Smooth muscle cell (in vitro differentiated cells): ENCODE data around the gene SLC48A1. TPM values are rescaled to one million over a fixed set of nuclear protein-coding genes. Genes with fewer than 3 reads are reported as not detected.

Experiments
- DNase-seq: peaks from one replicate; lab custom pipeline; 2025; ENCODE audit not compliant: unreplicated experiment; lab: John Stamatoyannopoulos, UW
- H2AFZ ChIP-seq: fragments of 200-600 bp; sonication (generic); 2 replicates; pipeline ENCODE4 v1.6.0; 2016; ENCODE audit warnings: antibody characterized with exemption, low read depth, mild to moderate bottlenecking
- H3F3A ChIP-seq: fragments of 200-600 bp; sonication (generic); 2 replicates; pipeline ENCODE4 v1.6.0; 2017; ENCODE audit warnings: antibody characterized with exemption, low read depth
- H3K27ac ChIP-seq: fragments of 200-600 bp; sonication (generic); 2 replicates; pipeline ENCODE4 v1.5.1; 2016; ENCODE audit warnings: low read depth, mild to moderate bottlenecking
- H3K27me3 ChIP-seq: fragments of 200-600 bp; sonication (generic); 2 replicates; pipeline ENCODE4 v1.6.1; 2016; ENCODE audit warnings: low read depth, mild to moderate bottlenecking
- H3K36me3 ChIP-seq: fragments of 200-600 bp; sonication (generic); 2 replicates; pipeline ENCODE4 v1.5.1; 2016; ENCODE audit warnings: low read depth
- H3K4me1 ChIP-seq: fragments of 200-600 bp; sonication (generic); 2 replicates; pipeline ENCODE4 v1.5.1; 2016; ENCODE audit warnings: low read depth
- H3K4me2 ChIP-seq: fragments of 200-600 bp; sonication (generic); 2 replicates; pipeline ENCODE4 v1.6.0; 2016; ENCODE audit warnings: mild to moderate bottlenecking
- H3K4me3 ChIP-seq: fragments of 200-600 bp; sonication (generic); 2 replicates; pipeline ENCODE4 v1.5.1; 2016; ENCODE audit warnings: mild to moderate bottlenecking
- H3K79me2 ChIP-seq: fragments of 200-600 bp; sonication (generic); 2 replicates; pipeline ENCODE4 v1.6.0; 2016; ENCODE audit warnings: low read depth, mild to moderate bottlenecking
- H3K9ac ChIP-seq: fragments of 200-600 bp; sonication (generic); 2 replicates; pipeline ENCODE4 v1.6.0; 2016; ENCODE audit warnings: low read depth
- H3K9me3 ChIP-seq: fragments of 200-600 bp; sonication (generic); replicated peaks from 2 replicates; pipeline ENCODE4 v1.5.1; 2016; ENCODE audit warnings: low read depth
- H4K20me1 ChIP-seq: fragments of 200-600 bp; sonication (generic); 2 replicates; pipeline ENCODE4 v1.6.0; 2016; ENCODE audit warnings: low read depth
- WGBS: methylation state at CpG from one replicate; pipeline ENCODE4 v1.1.7; 2016; ENCODE audit warnings: low lambda C conversion rate; 5-methylcytosine and 5-hydroxymethylcytosine counted together
- polyA plus RNA-seq: library from polyadenylated mRNA; unstranded; fragments of >200 nt; fragmentation: Nextera tagmentation; extraction: Ambion mirVana; gene quantifications from 2 replicates; pipeline ENCODE4 v1.2.1, GENCODE V29; 2016
- total RNA-seq: library from RNA; depleted of rRNA; stranded (reverse); fragments of >200 nt; gene quantifications from 2 replicates; pipeline ENCODE4 v1.2.3, GENCODE V29; 2014
- TF ChIP-seq, protein P1 (sequence below): fragments of 200-600 bp; sonication (generic); IDR thresholded peaks from 2 replicates; pipeline ENCODE4 v1.5.1; 2017; ENCODE audit warnings: borderline replicate concordance, mild to moderate bottlenecking, antibody characterized with exemption; ENCODE audit not compliant: insufficient read depth, poor library complexity, severe bottlenecking

Gene SLC48A1
- total RNA-seq (2.4 and 11.4 TPM in 2 replicates), polyA plus RNA-seq (6.2 and 8.6 TPM in 2 replicates)

DNA sequence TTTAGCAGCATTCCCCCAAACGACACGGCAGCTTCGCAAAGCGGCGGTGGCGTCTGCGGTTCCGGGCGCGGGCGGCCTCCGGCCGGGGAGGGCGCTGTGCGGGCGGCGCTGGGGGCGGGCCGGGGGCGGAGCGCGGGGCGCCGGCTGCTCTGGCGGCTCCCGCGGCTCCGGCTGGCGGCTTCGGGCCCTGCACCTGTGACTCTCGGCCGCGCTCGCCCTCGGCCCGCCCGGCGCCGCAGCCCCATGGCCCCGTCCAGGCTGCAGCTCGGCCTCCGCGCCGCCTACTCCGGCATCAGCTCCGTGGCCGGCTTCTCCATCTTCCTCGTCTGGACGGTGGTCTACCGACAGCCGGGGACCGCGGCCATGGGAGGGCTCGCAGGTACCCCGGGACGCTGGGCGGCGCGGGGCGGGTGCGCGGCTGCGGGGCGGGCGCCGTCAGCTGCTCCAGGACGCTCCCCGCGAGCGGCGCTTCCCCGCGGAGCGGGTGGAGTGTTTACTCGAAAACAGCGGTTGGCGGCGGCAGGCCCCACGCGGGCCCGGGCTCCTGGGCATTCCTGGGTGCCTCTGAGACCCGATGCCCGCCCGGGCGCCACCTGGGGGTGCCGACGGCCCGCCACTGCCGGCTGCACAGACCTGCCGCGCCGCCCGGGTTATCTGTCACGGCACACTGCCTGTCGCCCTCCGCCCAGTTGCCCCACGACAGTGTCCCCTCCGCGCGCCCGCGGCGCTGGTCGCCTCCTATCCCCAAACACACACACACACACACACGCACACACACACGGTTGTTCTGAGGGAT is at the start of gene SLC48A1:
SLC48A1 (plus strand) TSS at position 177 of the 796 bp plus-strand sequence; CDS start at position 244, 67 bp downstream.
- Histone ChIP-seq H3K4me1 (peaks cover 4% of the 10 kb centered on the region), H3K79me2 (no peaks in the 10 kb centered on the region), H3K4me2 (peak within 1 kb of the TSS; percentile 99), H2AFZ (peak within 1 kb of the TSS; percentile 62), H3F3A (no peaks in the 10 kb centered on the region), H3K9ac (peak within 1 kb of the TSS; percentile 54), H3K27ac (no peak within 1 kb of the TSS), H3K36me3 (no peaks in the 10 kb centered on the region), H3K9me3 (no peaks in the 10 kb centered on the region), H3K4me3 (peak within 1 kb of the TSS; percentile 93), H4K20me1 (no peaks in the 10 kb centered on the region), H3K27me3 (no peaks in the 10 kb centered on the region)
- peak; percentile 14 for DNase-seq
- TF ChIP-seq, protein P1, sequence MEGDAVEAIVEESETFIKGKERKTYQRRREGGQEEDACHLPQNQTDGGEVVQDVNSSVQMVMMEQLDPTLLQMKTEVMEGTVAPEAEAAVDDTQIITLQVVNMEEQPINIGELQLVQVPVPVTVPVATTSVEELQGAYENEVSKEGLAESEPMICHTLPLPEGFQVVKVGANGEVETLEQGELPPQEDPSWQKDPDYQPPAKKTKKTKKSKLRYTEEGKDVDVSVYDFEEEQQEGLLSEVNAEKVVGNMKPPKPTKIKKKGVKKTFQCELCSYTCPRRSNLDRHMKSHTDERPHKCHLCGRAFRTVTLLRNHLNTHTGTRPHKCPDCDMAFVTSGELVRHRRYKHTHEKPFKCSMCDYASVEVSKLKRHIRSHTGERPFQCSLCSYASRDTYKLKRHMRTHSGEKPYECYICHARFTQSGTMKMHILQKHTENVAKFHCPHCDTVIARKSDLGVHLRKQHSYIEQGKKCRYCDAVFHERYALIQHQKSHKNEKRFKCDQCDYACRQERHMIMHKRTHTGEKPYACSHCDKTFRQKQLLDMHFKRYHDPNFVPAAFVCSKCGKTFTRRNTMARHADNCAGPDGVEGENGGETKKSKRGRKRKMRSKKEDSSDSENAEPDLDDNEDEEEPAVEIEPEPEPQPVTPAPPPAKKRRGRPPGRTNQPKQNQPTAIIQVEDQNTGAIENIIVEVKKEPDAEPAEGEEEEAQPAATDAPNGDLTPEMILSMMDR = no peak
- 2% methylated on average over 73 of the region's 106 CpGs for WGBS

DNA sequence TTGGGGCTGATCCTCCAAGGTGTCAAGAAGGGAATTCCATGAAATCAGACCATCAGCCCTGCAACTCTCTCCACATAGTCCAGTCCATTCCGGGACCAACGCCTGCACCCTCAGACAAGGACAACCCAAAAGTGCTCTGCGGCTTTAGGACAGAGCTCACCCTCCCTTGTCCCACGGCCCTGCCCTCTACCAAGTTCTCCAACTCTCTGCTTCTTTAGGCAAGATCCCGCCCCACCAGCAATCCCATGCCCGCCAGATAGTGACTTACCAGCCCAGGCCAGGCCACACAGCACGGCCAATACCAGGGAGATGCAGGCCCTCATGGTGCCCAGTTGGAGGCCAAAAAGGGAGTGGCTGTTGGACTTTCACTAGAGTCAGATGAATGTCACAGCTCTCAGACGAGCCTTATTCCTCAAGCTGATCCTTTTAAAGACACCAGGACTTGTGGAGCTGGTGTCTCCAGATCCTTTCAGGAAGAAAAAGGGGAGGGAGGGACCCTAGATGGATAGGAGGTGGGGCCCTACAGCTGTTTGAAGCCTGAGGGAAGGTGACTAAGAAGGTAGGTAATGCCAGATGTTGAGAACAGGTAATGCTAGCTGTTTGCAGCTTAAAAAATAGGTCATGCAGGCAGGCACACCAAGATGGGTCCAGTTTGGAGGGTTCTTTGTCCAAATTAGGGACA is 47.8 kb upstream of the SLC48A1 start, which contains the start of gene ENDOU:
ENDOU (minus strand) TSS at position 400 of the 682 bp plus-strand sequence; CDS start at position 323, 77 bp downstream.
- Histone ChIP-seq H3K27me3 (no peaks in the 10 kb centered on the region), H3K79me2 (no peaks in the 10 kb centered on the region), H3K9me3 (no peaks in the 10 kb centered on the region), H3K4me3 (no peak within 1 kb of the TSS), H2AFZ (peak within 1 kb of the TSS; percentile 56), H3K4me2 (peak within 1 kb of the TSS; percentile 67), H3K36me3 (no peaks in the 10 kb centered on the region), H3K27ac (peak within 1 kb of the TSS; percentile 52), H4K20me1 (no peaks in the 10 kb centered on the region), H3K9ac (no peak within 1 kb of the TSS), H3K4me1 (no peaks in the 10 kb centered on the region), H3F3A (no peaks in the 10 kb centered on the region)
- TF ChIP-seq, protein P1 = no peak
- 95% methylated on average over 8 of the region's 8 CpGs for WGBS
- no peak for DNase-seq

DNA sequence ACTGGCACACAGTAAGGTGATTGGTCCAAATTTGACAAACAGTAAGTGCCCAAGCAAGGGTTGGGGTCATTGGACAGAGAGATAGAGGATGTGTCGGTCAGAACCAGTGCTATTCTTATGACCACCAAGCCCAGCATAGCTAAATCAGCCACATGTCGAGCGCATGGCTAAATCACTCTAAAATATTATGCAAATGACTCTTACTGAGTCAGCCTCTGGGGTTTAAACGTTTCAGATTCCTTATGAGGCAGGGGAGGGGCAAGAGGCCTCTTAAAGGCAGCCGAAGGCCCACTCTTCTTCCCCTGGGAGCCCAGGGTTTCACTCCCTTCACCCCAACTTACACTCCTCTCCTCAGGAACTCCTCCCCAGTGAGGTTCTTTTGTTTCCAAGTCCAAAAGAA is 47.1 kb upstream of the SLC48A1 start:
- Histone ChIP-seq H3K9ac (no peak overlapping the region), H3K36me3 (no peaks in the 10 kb centered on the region), H2AFZ (peak overlapping the region; percentile 56), H3K4me3 (no peak overlapping the region), H4K20me1 (no peaks in the 10 kb centered on the region), H3K9me3 (no peaks in the 10 kb centered on the region), H3F3A (no peaks in the 10 kb centered on the region), H3K27ac (peak overlapping the region; percentile 52), H3K4me1 (no peaks in the 10 kb centered on the region), H3K79me2 (no peaks in the 10 kb centered on the region), H3K4me2 (peak overlapping the region; percentile 67), H3K27me3 (no peaks in the 10 kb centered on the region)
- WGBS = 30% methylated on average over 5 of the region's 5 CpGs
- TF ChIP-seq, protein P1 = no peak
- DNase-seq = no peak
